ENCODE data around the gene SENP6.

DNA sequence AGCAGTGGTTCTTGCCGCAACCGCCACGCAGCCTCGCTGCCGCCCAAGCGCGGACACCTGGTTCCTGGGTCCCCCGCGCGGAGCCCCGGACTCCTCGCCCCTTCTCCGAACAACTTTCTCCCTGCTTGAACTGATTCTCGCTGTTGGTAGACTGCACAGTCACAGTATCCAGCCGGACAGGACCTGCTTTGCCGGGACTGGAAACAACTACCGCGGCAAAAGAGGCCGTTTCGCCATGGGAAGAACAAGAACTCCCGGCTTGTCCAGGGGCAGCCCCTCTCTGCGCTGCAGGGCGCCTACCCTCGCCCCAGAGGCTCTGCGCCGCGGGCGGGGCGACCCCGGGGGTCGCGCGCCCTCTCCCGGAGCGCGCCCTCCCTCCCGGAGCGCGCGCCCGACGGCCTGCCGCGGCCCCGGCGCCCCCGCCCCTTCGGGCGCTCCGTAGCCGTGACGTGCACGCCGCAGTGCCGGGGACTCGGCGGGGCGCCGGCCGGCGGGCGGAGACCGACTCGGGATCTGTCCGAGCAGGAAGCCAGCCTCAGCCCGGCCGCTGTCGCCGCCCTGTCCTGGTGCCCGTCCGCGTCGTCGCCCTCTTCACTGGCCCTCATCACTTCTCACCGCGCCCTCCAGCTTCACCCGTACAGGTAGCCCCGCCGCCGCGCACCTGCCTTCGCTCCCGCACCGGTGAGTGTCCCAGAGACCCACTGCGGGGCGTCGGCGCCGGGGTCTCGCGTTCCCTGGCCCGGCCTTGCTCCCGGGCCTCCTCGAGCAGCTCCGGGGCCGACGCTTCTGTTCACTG is 147.3 kb downstream of the SENP6 start, which contains the start of gene MYO6:
- TF ChIP-seq POLR2A (IDR thresholded peaks at IDR 0.05; ENCODE audit: low read length) (no peak), GATA1 (IDR thresholded peaks at IDR 0.05; ENCODE audit: low read depth, low read length) (no peak)
